Testis (tissue), 3 donors: ENCODE data around the gene RALB. TPM values are rescaled to one million over a fixed set of nuclear protein-coding genes. Genes with fewer than 3 reads are reported as not detected.
"Not testable (repeated sequence)": the region's sequence is repeated elsewhere in the genome, so short reads cannot be mapped to it uniquely, and the experiment has no call there.

Experiments
- DNase-seq: peaks from one replicate; pipeline ENCODE4 v3.0.0-alpha.2; 2019
- H3K27ac ChIP-seq, 2 donors: fragments of 200-600 bp; sonication (generic); one replicate each; pipeline ENCODE4 v1.5.1; 2019
- H3K27me3 ChIP-seq: fragments of 200-600 bp; sonication (generic); one replicate; pipeline ENCODE4 v1.5.1; 2019
- H3K36me3 ChIP-seq: fragments of 200-600 bp; sonication (generic); one replicate; pipeline ENCODE4 v1.5.1; 2017; ENCODE audit warnings: low read depth; ENCODE audit errors: missing control alignments
- H3K4me1 ChIP-seq: fragments of 200-600 bp; sonication (generic); one replicate; pipeline ENCODE4 v1.5.1; 2019
- H3K4me3 ChIP-seq, 2 donors: fragments of 200-600 bp; sonication (generic); one replicate each; pipeline ENCODE4 v1.5.1; 2017 to 2019
- H3K9me3 ChIP-seq: fragments of 200-600 bp; sonication (generic); one replicate; pipeline ENCODE4 v1.5.1; 2017
- POLR2A ChIP-seq: fragments of 450-650 bp; IDR thresholded peaks from one replicate; pipeline ENCODE4 v1.6.1; 2017; ENCODE audit warnings: antibody characterized with exemption, mild to moderate bottlenecking, moderate library complexity
- WGBS, 2 donors: methylation state at CpG; one replicate each; pipeline ENCODE4 v1.1.5; 2018; 5-methylcytosine and 5-hydroxymethylcytosine counted together
- intact Hi-C: fragments of 100-400 bp; cut with DNase I; formaldehyde crosslinking; loops from one replicate; pipeline ENCODE4 v1.15.1; 2023; ENCODE audit warnings: low total_unique reads
- polyA plus RNA-seq: library from polyadenylated mRNA; stranded (reverse); fragments of 350-450 nt; fragmentation: Illumina TruSeq; extraction: RNeasy Lipid Tissue Mini Kit (QIAGEN cat#74804); gene quantifications from one replicate; pipeline ENCODE4 v1.2.3, GENCODE V29; 2014; ENCODE audit warnings: low read depth, low replicate concordance; ENCODE audit not compliant: insufficient read depth
- total RNA-seq, 2 donors: library from RNA; depleted of rRNA; stranded (reverse); fragments of >200 nt; gene quantifications; one replicate each; pipeline ENCODE4 v1.2.3, GENCODE V29; 2016
- TF ChIP-seq, protein P1 (sequence below), 3 experiments: fragments of 450-650 bp in 2 of 3; fragments of 200-600 bp in 1 of 3; sonication (generic) in 1 of 3; IDR thresholded peaks; one replicate each; pipeline ENCODE4 v1.5.1; 2016 to 2019; ENCODE audit warnings: antibody characterized with exemption in 3 of 3, mild to moderate bottlenecking in 2 of 3, moderate library complexity in 1 of 3

Gene RALB
- total and polyA plus RNA-seq, 3 donors from 2014 or later: 69.9 to 91.6 (median 88.7) TPM

DNA sequence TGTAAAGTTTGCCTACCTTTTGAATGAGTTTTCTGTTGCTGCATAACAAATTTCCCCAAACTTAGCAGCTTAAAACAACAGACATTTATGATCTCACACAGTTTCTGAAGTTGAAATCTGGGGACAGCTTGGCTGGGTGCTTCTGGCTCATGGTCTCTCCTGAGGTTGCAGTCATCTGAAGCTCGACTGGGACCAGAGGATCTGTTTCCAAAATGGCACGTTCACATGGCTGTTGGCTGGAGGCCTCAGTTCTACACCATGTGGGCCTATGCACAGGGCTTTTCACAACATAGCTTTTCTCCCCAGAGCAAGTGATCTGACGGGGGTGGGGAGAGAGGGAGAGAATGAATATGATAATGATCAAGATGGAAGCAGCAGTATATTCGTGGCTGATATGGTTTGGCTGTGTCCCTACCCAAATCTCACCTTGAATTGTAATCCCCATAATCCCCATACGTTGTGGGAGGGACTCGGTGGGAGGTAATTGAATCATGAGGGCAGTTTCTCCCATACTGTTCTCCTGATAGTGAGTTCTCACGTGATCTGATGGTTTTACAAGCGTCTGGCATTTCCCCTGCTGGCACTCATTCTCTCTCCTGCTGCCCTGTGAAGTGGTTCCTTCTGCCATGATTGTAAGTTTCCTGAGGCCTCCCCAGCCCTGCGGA, 3.5 kb downstream of the RALB start:
- no peak for DNase-seq
- Histone ChIP-seq H3K27me3 (no peaks in the 10 kb centered on the region), H3K27ac (peak overlapping the region in 1 of 2 donors; percentile 41), H3K4me3 (no peak overlapping the region), H3K9me3 (no peaks in the 10 kb centered on the region), H3K4me1 (peaks cover 32% of the 10 kb centered on the region), H3K36me3 (no peaks in the 10 kb centered on the region)
- intact Hi-C loops: no loop called here
- WGBS, 2 donors: 66 to 71% methylated on average over 9 of the region's 9 CpGs
- TF ChIP-seq, protein P1, sequence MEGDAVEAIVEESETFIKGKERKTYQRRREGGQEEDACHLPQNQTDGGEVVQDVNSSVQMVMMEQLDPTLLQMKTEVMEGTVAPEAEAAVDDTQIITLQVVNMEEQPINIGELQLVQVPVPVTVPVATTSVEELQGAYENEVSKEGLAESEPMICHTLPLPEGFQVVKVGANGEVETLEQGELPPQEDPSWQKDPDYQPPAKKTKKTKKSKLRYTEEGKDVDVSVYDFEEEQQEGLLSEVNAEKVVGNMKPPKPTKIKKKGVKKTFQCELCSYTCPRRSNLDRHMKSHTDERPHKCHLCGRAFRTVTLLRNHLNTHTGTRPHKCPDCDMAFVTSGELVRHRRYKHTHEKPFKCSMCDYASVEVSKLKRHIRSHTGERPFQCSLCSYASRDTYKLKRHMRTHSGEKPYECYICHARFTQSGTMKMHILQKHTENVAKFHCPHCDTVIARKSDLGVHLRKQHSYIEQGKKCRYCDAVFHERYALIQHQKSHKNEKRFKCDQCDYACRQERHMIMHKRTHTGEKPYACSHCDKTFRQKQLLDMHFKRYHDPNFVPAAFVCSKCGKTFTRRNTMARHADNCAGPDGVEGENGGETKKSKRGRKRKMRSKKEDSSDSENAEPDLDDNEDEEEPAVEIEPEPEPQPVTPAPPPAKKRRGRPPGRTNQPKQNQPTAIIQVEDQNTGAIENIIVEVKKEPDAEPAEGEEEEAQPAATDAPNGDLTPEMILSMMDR (IDR thresholded peaks at IDR 0.05): no peak
- no peak for TF ChIP-seq POLR2A

DNA sequence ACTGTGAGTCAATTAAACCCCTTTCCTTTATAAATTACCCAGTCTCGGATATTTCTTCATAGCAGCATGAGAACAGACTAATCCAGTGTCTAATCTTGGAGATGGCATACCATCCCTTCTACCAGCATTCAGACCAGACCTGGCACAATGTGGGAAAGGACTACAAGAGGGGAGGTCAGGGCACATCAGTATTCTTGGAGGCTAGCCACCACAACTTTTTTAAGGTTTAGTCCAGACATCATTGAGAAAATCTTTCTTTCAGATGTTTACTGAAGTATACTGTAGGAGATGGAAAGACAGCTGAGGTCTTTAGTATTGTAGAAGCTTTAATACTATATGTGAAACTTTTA, 4.0 kb downstream of the RALB start:
- peaks cover 31% of the 10 kb centered on the region for H3K4me1 ChIP-seq
- no peaks in the 10 kb centered on the region for H3K36me3 ChIP-seq
- no peaks in the 10 kb centered on the region for H3K27me3 ChIP-seq
- peak overlapping the region in 1 of 2 donors; percentile 41 for H3K27ac ChIP-seq
- WGBS, 2 donors: 75 to 92% methylated on average over 1 of the region's 1 CpG
- H3K4me3 ChIP-seq: no peak overlapping the region
- no peak for DNase-seq
- TF ChIP-seq, protein P1 (IDR thresholded peaks at IDR 0.05): no peak
- TF ChIP-seq POLR2A: no peak
- H3K9me3 ChIP-seq: no peaks in the 10 kb centered on the region
- intact Hi-C loops: no loop called here

DNA sequence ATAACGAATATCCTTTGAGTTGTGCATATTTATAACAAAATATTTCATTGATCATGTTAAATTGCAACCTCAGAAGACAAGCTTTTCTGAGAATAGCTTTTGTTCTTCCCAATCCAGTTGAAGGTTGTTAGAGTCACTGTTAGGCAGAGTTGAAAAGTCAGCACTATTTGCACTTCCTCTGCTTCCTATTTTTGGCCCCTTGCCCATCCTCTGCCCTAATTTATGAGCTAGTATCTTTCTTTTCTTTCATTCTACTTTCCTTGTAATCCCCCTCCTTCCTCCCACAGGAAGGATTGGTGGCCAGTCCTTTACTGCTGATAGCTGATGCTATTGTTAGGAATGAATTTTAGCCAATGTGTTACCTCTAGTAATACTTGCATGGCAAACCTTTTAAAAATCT, 4.9 kb downstream of the RALB start:
- H3K4me1 ChIP-seq: peaks cover 29% of the 10 kb centered on the region
- H3K36me3 ChIP-seq: no peaks in the 10 kb centered on the region
- WGBS, 2 donors: 18 to 35% methylated on average over 1 of the region's 1 CpG
- TF ChIP-seq, protein P1 (IDR thresholded peaks at IDR 0.05): no peak
- TF ChIP-seq POLR2A: no peak
- no peak overlapping the region for H3K27ac ChIP-seq
- H3K27me3 ChIP-seq: no peaks in the 10 kb centered on the region
- no peak overlapping the region for H3K4me3 ChIP-seq
- H3K9me3 ChIP-seq: no peaks in the 10 kb centered on the region
- intact Hi-C loops: no loop called here
- peak; percentile 58 for DNase-seq

DNA sequence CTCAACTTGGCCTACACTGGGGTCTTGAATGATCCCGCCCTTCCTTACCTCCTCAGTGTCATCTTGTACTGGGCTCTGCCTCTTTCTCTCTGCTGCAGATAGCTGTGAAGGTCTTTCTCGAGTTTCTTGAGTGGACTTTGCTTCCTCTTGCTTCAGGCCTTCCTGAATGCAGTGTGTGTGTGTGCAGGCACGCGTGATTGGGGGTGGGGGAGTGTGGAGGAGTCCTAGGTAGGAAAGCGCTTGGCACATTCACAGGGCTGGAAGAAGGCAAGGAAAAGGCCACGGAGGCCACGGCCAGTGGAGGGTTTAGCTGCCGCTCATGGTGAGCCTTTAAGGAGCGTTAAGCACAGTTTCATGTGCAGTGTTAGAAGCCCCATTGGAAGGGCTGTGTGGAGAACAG, 5.5 kb downstream of the RALB start:
- Histone ChIP-seq H3K9me3 (no peaks in the 10 kb centered on the region), H3K27me3 (no peaks in the 10 kb centered on the region), H3K27ac (no peak overlapping the region), H3K4me1 (peaks cover 31% of the 10 kb centered on the region), H3K36me3 (no peaks in the 10 kb centered on the region), H3K4me3 (no peak overlapping the region)
- no peak for TF ChIP-seq POLR2A
- TF ChIP-seq, protein P1 (IDR thresholded peaks at IDR 0.05): no peak
- WGBS, 2 donors: 73 to 84% methylated on average over 9 of the region's 9 CpGs
- intact Hi-C loops: no loop called here
- DNase-seq: no peak

DNA sequence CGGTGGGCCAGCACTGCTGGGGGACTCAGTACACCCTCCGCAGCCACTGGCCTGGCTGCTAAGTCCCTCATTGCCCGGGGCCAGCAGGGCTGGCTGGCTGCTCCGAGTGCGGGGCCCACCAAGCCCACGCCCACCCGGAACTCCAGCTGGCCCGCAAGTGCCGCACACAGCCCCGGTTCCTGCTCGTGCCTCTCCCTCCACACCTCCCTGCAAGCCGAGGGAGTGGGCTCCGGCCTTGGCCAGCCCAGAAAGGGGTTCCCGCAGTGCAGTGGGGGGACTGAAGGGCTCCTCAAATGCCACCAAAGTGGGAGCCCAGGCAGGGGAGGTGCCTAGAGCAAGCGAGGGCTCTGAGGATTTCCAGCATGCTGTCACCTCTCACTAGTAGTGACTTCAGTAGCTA, 7.3 kb downstream of the RALB start:
- not testable (repeated sequence) for H3K27ac ChIP-seq, DNase-seq
- 95% methylated on average over 2 to 12 of the region's 15 CpGs for WGBS, 2 donors

More for the DNA sequence above, 7.3 kb downstream of the RALB start:
- H3K27me3 ChIP-seq, H3K9me3 ChIP-seq, intact Hi-C loops, H3K4me3 ChIP-seq, H3K36me3 ChIP-seq: not testable (repeated sequence)
- peaks cover 24% of the 10 kb centered on the region for H3K4me1 ChIP-seq
